Astrocyte (in vitro differentiated cells and primary cell): ENCODE measurements around the gene VPS26C.

Experiments
- CTCF ChIP-seq: IDR thresholded peaks from 2 replicates; pipeline ENCODE4 v1.5.1; 2011; ENCODE audit warnings: low read depth, mild to moderate bottlenecking, inconsistent platforms, low read length, moderate library complexity; ENCODE audit not compliant: insufficient read depth
- EZH2 ChIP-seq: IDR thresholded peaks from 2 replicates; pipeline ENCODE4 v1.6.1; 2012; ENCODE audit warnings: mild to moderate bottlenecking, low read length, inconsistent platforms; ENCODE audit not compliant: insufficient read depth

- TF ChIP-seq CTCF = peak; percentile 42
- TF ChIP-seq EZH2 = no peak
These were observed 46.0 kb downstream of the VPS26C start for GRCh38 chr21:37220981-37221664.
